GM19397 (cell line): ENCODE results near the gene KBTBD8.

Experiments
- ATAC-seq: cut with Tn5 transposase; IDR thresholded peaks from one replicate; pipeline ENCODE4 v1.9.1; 2021; ENCODE audit warnings: mild to moderate bottlenecking, moderate library complexity; ENCODE audit not compliant: unreplicated experiment

KBTBD8 gene

GRCh38 chr3:66996696-66997095 lies 1.4 kb upstream of the KBTBD8 start:
- no peak for ATAC-seq

- no peak for ATAC-seq
Observed at GRCh38 chr3:66997560-66998112, 471 bp upstream of the KBTBD8 start.

GRCh38 chr3:66998904-66999235 lies 763 bp downstream of the KBTBD8 start:
- no peak for ATAC-seq

GRCh38 chr3:67000009-67000408 lies 1.9 kb downstream of the KBTBD8 start:
- peak; percentile 32 for ATAC-seq

GRCh38 chr3:67001086-67001861 lies 3.2 kb downstream of the KBTBD8 start:
- no peak for ATAC-seq

GRCh38 chr3:67005974-67006373 lies 7.9 kb downstream of the KBTBD8 start:
- ATAC-seq = no peak

- ATAC-seq = no peak
Observed at GRCh38 chr3:67006460-67006859, 8.4 kb downstream of the KBTBD8 start.

- no peak for ATAC-seq
Observed at GRCh38 chr3:67008388-67008787, 10.3 kb downstream of the KBTBD8 start.

- ATAC-seq = no peak
Observed at GRCh38 chr3:67009716-67010115, 11.6 kb downstream of the KBTBD8 start.

- ATAC-seq = no peak
Observed at GRCh38 chr3:67011414-67012131, 13.5 kb downstream of the KBTBD8 start.

GRCh38 chr3:67012564-67012963 lies 14.5 kb downstream of the KBTBD8 start:
- ATAC-seq = no peak

- no peak for ATAC-seq
Observed at GRCh38 chr3:67015702-67016484, 17.8 kb downstream of the KBTBD8 start.

- peak; percentile 37 for ATAC-seq
Observed at GRCh38 chr3:67016522-67017080, 18.5 kb downstream of the KBTBD8 start.

GRCh38 chr3:67017211-67017610 lies 19.1 kb downstream of the KBTBD8 start:
- no peak for ATAC-seq

- peak; percentile 36 for ATAC-seq
Observed at GRCh38 chr3:67018105-67018788, 20.1 kb downstream of the KBTBD8 start.

- peak; percentile 57 for ATAC-seq
Observed at GRCh38 chr3:67018789-67019526, 20.9 kb downstream of the KBTBD8 start.

- ATAC-seq = no peak
Observed at GRCh38 chr3:67028001-67028784, 30.1 kb downstream of the KBTBD8 start.

GRCh38 chr3:67030785-67031740 lies 33.0 kb downstream of the KBTBD8 start:
- ATAC-seq = peak; percentile 56
